GM23338 (cell line): Measurements from ENCODE around the gene MAP3K4. TPM values are rescaled to one million over a fixed set of nuclear protein-coding genes. Genes with fewer than 3 reads are reported as not detected.
"Not testable (repeated sequence)": the region's sequence is repeated elsewhere in the genome, so short reads cannot be mapped to it uniquely, and the experiment has no call there.

Source experiments
- ATAC-seq: fragments of 200-7000 bp; cut with Tn5 transposase; 3 replicates; pipeline ENCODE4 v1.9.1; 2020
- DNase-seq: peaks from one replicate; pipeline ENCODE4 v3.0.0-alpha.2; 2015; ENCODE audit warnings: low spot score
- H2AFZ ChIP-seq: fragments of 200-600 bp; sonication (generic); 2 replicates; pipeline ENCODE4 v1.8.0; 2016; ENCODE audit warnings: antibody characterized with exemption, mild to moderate bottlenecking, moderate library complexity
- H3F3A ChIP-seq: fragments of 200-600 bp; sonication (generic); replicated peaks from 2 replicates; pipeline ENCODE4 v1.8.0; 2017; ENCODE audit warnings: antibody characterized with exemption, mixed run types, low read depth
- H3K27ac ChIP-seq: fragments of 200-600 bp; sonication (generic); 2 replicates; pipeline ENCODE4 v1.6.1; 2016; ENCODE audit warnings: low read depth
- H3K27me3 ChIP-seq: fragments of 200-600 bp; sonication (generic); 2 replicates; pipeline ENCODE4 v1.8.0; 2016; ENCODE audit warnings: mild to moderate bottlenecking, mixed run types, moderate library complexity; ENCODE audit not compliant: insufficient read depth
- H3K36me3 ChIP-seq: fragments of 200-600 bp; sonication (generic); 2 replicates; pipeline ENCODE4 v1.8.0; 2016; ENCODE audit warnings: mild to moderate bottlenecking; ENCODE audit not compliant: insufficient read depth
- H3K4me1 ChIP-seq: fragments of 200-600 bp; sonication (generic); 2 replicates; pipeline ENCODE4 v1.8.0; 2016; ENCODE audit warnings: mild to moderate bottlenecking, moderate library complexity; ENCODE audit not compliant: insufficient read depth
- H3K4me2 ChIP-seq: fragments of 200-600 bp; sonication (generic); 2 replicates; pipeline ENCODE4 v1.7.1; 2017; ENCODE audit warnings: mixed run types
- H3K4me3 ChIP-seq: fragments of 200-600 bp; sonication (generic); 2 replicates; pipeline ENCODE4 v1.6.1; 2016; ENCODE audit warnings: mixed run types
- H3K79me2 ChIP-seq: fragments of 200-600 bp; sonication (generic); replicated peaks from 2 replicates; pipeline ENCODE4 v1.8.0; 2017; ENCODE audit warnings: mild to moderate bottlenecking; ENCODE audit not compliant: insufficient read depth
- H3K9me2 ChIP-seq: fragments of 200-600 bp; sonication (generic); 2 replicates; pipeline ENCODE4 v1.8.0; 2017; ENCODE audit not compliant: insufficient read depth
- H4K20me1 ChIP-seq: fragments of 200-600 bp; sonication (generic); replicated peaks from 2 replicates; pipeline ENCODE4 v1.8.0; 2017; ENCODE audit warnings: mild to moderate bottlenecking; ENCODE audit not compliant: insufficient read depth
- H3K27ac Mint-ChIP-seq: 2 replicates; pipeline ENCODE4 v1.8.0; 2020; ENCODE audit warnings: inconsistent platforms, mild to moderate bottlenecking, moderate library complexity, mixed read lengths
- H3K27me3 Mint-ChIP-seq: 3 replicates; pipeline ENCODE4 v1.8.0; 2022; ENCODE audit warnings: low read depth, mild to moderate bottlenecking, moderate library complexity, mixed read lengths, inconsistent platforms; ENCODE audit not compliant: insufficient read depth, poor library complexity
- H3K36me3 Mint-ChIP-seq: 3 replicates; pipeline ENCODE4 v1.8.0; 2021; ENCODE audit warnings: low read depth, mild to moderate bottlenecking, inconsistent platforms, moderate library complexity, mixed read lengths
- H3K4me1 Mint-ChIP-seq: 3 replicates; pipeline ENCODE4 v1.8.0; 2020; ENCODE audit warnings: mild to moderate bottlenecking, inconsistent platforms, mixed read lengths
- H3K4me3 Mint-ChIP-seq: 3 replicates; pipeline ENCODE4 v1.8.0; 2021; ENCODE audit warnings: moderate library complexity, mild to moderate bottlenecking, inconsistent platforms, mixed read lengths
- H3K9me3 Mint-ChIP-seq: 3 replicates; pipeline ENCODE4 v1.8.0; 2020; ENCODE audit warnings: moderate library complexity, mild to moderate bottlenecking, inconsistent platforms, mixed read lengths
- CREB1 ChIP-seq: fragments of 250-450 bp; sonication (Bioruptor Pico); IDR thresholded peaks from 2 replicates; pipeline ENCODE4 v1.5.0; 2020; ENCODE audit warnings: low read depth, mild to moderate bottlenecking, moderate library complexity
- CTCF ChIP-seq, 2 experiments: fragments of 200-600 bp in 1 of 2; sonication (generic) in 1 of 2; conservative IDR thresholded peaks; 2 replicates each; pipeline versions ENCODE4 v1.5.1 to v1.6.1; 2016 to 2017; ENCODE audit warnings: antibody characterized with exemption in 2 of 2, low read depth in 2 of 2, mild to moderate bottlenecking in 2 of 2, moderate library complexity in 1 of 2
- ETS1 ChIP-seq: IDR thresholded peaks from 2 replicates; pipeline ENCODE4 v1.6.1; 2016; ENCODE audit warnings: antibody characterized with exemption
- EZH2 ChIP-seq: fragments of 200-600 bp; sonication (generic); IDR thresholded peaks from one replicate; pipeline ENCODE4 v1.8.0; 2017; ENCODE audit warnings: antibody characterized with exemption, mild to moderate bottlenecking, low read depth; ENCODE audit not compliant: unreplicated experiment
- NANOG ChIP-seq: IDR thresholded peaks from 2 replicates; pipeline ENCODE4 v1.6.1; 2016; ENCODE audit warnings: antibody characterized with exemption, borderline replicate concordance
- STAT1 ChIP-seq: IDR thresholded peaks from one replicate; pipeline ENCODE4 v1.6.1; 2016; ENCODE audit warnings: antibody characterized with exemption; ENCODE audit not compliant: unreplicated experiment
- ZNF114 ChIP-seq: fragments of 250-450 bp; sonication (Bioruptor Pico); IDR thresholded peaks from 2 replicates; pipeline ENCODE4 v1.5.0; 2020; ENCODE audit warnings: mild to moderate bottlenecking, moderate library complexity
- ZNF462 ChIP-seq: fragments of 250-450 bp; sonication (Bioruptor Pico); IDR thresholded peaks from 2 replicates; pipeline ENCODE4 v1.5.0; 2020; ENCODE audit warnings: mild to moderate bottlenecking, moderate library complexity
- polyA plus RNA-seq: library from polyadenylated mRNA; unstranded; fragments of >200 nt; fragmentation: Nextera tagmentation; extraction: Ambion mirVana; gene quantifications from 2 replicates; pipeline ENCODE4 v1.2.1, GENCODE V29; 2016
- total RNA-seq: library from RNA; depleted of rRNA; stranded (reverse); fragments of >200 nt; shearing (Covaris generic); gene quantifications from 2 replicates; pipeline ENCODE4 v1.2.3, GENCODE V29; 2014

MAP3K4 gene
- total and polyA plus RNA-seq, 2 experiments from 2014 or later = 44.4 to 48.8 TPM

DNA sequence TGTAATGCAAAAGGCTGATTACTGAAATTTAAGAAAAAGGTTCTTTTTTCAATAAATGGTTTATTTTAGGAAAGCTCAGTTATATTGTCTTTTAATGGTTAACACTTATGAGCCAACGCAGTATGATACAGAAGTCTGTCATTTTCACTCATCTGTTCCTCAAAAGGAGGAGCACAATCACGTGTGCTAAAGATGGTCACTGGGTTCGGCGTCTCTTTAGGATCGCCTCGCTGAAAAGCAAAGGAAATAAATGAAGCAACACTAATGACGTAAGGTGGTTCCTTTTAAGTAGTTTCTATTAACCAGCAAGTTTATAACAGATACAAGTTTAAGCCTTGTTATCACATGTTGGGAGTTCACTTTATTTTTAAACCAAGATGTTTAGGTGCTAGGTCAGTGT lies 125.7 kb downstream of the MAP3K4 start (continued):
- TF ChIP-seq ZNF462 (CRISPR knock-in tag) (no peak), STAT1 (no peak), CREB1 (CRISPR knock-in tag) (no peak), NANOG (no peak), CTCF (conservative IDR thresholded peaks at IDR 0.05; ENCODE audit: low read depth in 2 of 2) (no peak)

- Histone ChIP-seq H3K36me3 (peaks cover 14% of the 10 kb centered on the region), H3K4me1 (no peaks in the 10 kb centered on the region), H2AFZ (no peak overlapping the region), H4K20me1 (no peaks in the 10 kb centered on the region), H3K27ac (no peak overlapping the region), H3F3A (no peaks in the 10 kb centered on the region), H3K9me2 (no peaks in the 10 kb centered on the region), H3K4me3 (no peak overlapping the region), H3K27me3 (no peaks in the 10 kb centered on the region), H3K4me2 (no peak overlapping the region), H3K79me2 (no peaks in the 10 kb centered on the region; the same call in 1 of the 2 replicates)
- DNase-seq (no peak), ATAC-seq (no peak)
- no peaks in the 10 kb centered on the region for H3K27me3 Mint-ChIP-seq
- H3K4me3 Mint-ChIP-seq = no peak overlapping the region
- H3K9me3 Mint-ChIP-seq = peaks cover 25% of the 10 kb centered on the region; the same call in 2 of the 3 replicates
- TF ChIP-seq STAT1 (no peak), ZNF114 (CRISPR knock-in tag) (no peak), ETS1 (no peak), CREB1 (CRISPR knock-in tag) (no peak), EZH2 (no peak), NANOG (no peak)
- H3K36me3 Mint-ChIP-seq = peaks cover 81% of the 10 kb centered on the region
- H3K4me1 Mint-ChIP-seq = no peaks in the 10 kb centered on the region
- H3K27ac Mint-ChIP-seq = no peak overlapping the region
These were observed 126.4 kb downstream of the MAP3K4 start for GRCh38 chr6:161117942-161118341.

- H3K9me2 ChIP-seq, H2AFZ ChIP-seq, H3K27ac Mint-ChIP-seq, H3K4me1 ChIP-seq, H3F3A ChIP-seq, H3K4me1 Mint-ChIP-seq, ATAC-seq, H3K27ac ChIP-seq, H3K4me3 ChIP-seq, H4K20me1 ChIP-seq, H3K36me3 ChIP-seq, H3K4me3 Mint-ChIP-seq, H3K4me2 ChIP-seq, H3K27me3 ChIP-seq, DNase-seq: not testable (repeated sequence)
- H3K79me2 ChIP-seq = peaks cover 11% of the 10 kb centered on the region
- Mint-ChIP-seq H3K27me3 (peaks cover 11% of the 10 kb centered on the region), H3K36me3 (peaks cover 99% of the 10 kb centered on the region), H3K9me3 (peaks cover 74% of the 10 kb centered on the region)
These were observed 131.8 kb downstream of the MAP3K4 start for GRCh38 chr6:161123319-161123718.
